ENCODE measurements around the gene FMO1. TPM values are rescaled to one million over a fixed set of nuclear protein-coding genes. Genes with fewer than 3 reads are reported as not detected.

FMO1 gene
- total and polyA plus RNA-seq, 10 of the 15 experiments (the other 5 are each of a cell fraction or from before 2014, with no cell fraction given): not detected

- ChIA-PET POLR2A (interaction anchor here (0.5 kb wide), 1 partner anchor 17 kb away, joined by 5 read pairs; no protein-coding TSS in a partner anchor), CTCF (interaction anchor here (1.3 kb wide), 1 partner anchor 110 kb away, joined by 3 read pairs; the partner anchor contains the start of gene FMO4), SMC1A (ENCODE audit: uncharacterized antibody, unreplicated experiment) (no interaction called here), RAD21 (ENCODE audit: unreplicated experiment) (no interaction called here)
- intact Hi-C loops (cut with micrococcal nuclease; ENCODE audit: unreplicated experiment) (no loop called here), in situ Hi-C loops (cut with MboI) (no loop called here)
- Histone ChIP-seq H3K4me1 (ENCODE audit: control insufficient read depth, insufficient read depth, low read length) (no peaks in the 10 kb centered on the region), H3K9ac (ENCODE audit: control insufficient read depth, insufficient read depth, low read length) (no peak overlapping the region), H3K79me2 (ENCODE audit: control insufficient read depth, insufficient read depth, low read length) (no peaks in the 10 kb centered on the region), H4K20me1 (ENCODE audit: control insufficient read depth, insufficient read depth) (no peaks in the 10 kb centered on the region), H3K27ac (ENCODE audit: control insufficient read depth, insufficient read depth) (no peak overlapping the region), H3K4me2 (ENCODE audit: control insufficient read depth, insufficient read depth) (no peak overlapping the region), H3K9me3 (replicated peaks; ENCODE audit: control insufficient read depth, insufficient read depth, low read length) (no peaks in the 10 kb centered on the region), H3K27me3 (replicated peaks in 1 of 2; ENCODE audit: control insufficient read depth in 2 of 2, insufficient read depth in 2 of 2, low read length in 1 of 2) (no peaks in the 10 kb centered on the region; a peak in 1 of 4 replicates), H2AFZ (ENCODE audit: control insufficient read depth, low read depth, low read length) (no peak overlapping the region), H3K4me3 (no peak overlapping the region), H3K36me3 (ENCODE audit: control insufficient read depth in 2 of 2, insufficient read depth in 2 of 2, low read length in 1 of 2) (no peaks in the 10 kb centered on the region)
- no TSS peak for BruUV-seq (replicated peaks)
- no peak for DNase-seq (ENCODE audit: low read depth, low spot score)
- no peak for TF ChIP-seq MEF2B (IDR thresholded peaks at IDR 0.05; ENCODE audit: partially characterized antibody, poor library complexity, severe bottlenecking)
- no peak for TF ChIP-seq CTCF (IDR thresholded peaks at IDR 0.05 in 2 of 3, conservative IDR thresholded peaks at IDR 0.05 in 1 of 3; ENCODE audit: control insufficient read depth in 2 of 3, extremely low read depth in 1 of 3, insufficient read depth in 1 of 3, low read depth in 3 of 3, low read length in 3 of 3)
- no peak for TF ChIP-seq TAF1 (IDR thresholded peaks at IDR 0.05; ENCODE audit: borderline replicate concordance, low read depth, low read length)
- TF ChIP-seq PML (IDR thresholded peaks at IDR 0.05; ENCODE audit: low read length): no peak
- no peak for TF ChIP-seq NBN (IDR thresholded peaks at IDR 0.05)
- no peak for TF ChIP-seq NFXL1 (IDR thresholded peaks at IDR 0.05; ENCODE audit: borderline replicate concordance)
- no peak for TF ChIP-seq E2F4 (IDR thresholded peaks at IDR 0.05; ENCODE audit: low read depth, low read length)
- TF ChIP-seq ASH2L (IDR thresholded peaks at IDR 0.05; ENCODE audit: borderline replicate concordance, low read depth): no peak
- no peak for TF ChIP-seq SPI1 (IDR thresholded peaks at IDR 0.05; ENCODE audit: borderline replicate concordance, insufficient read depth, low read depth, low read length)
- no peak for TF ChIP-seq USF1 (IDR thresholded peaks at IDR 0.05; ENCODE audit: borderline replicate concordance, extremely low read length, insufficient read depth, low read depth, low read length)
- WGBS (ENCODE audit: insufficient coverage, insufficient replicate concordance, low lambda C conversion rate, missing lambda C conversion rate): 10% methylated on average over 5 of the region's 5 CpGs
- ATAC-seq: no peak
- FAIRE-seq: no peak
Observed at GRCh38 chr1:171204296-171204695, 44.0 kb upstream of the FMO1 start.
